GM21619 (cell line): ENCODE data around the gene TCF12.

Experiments used
- ATAC-seq: cut with Tn5 transposase; IDR thresholded peaks from one replicate; pipeline ENCODE4 v1.9.1; 2021; ENCODE audit not compliant: unreplicated experiment

TCF12 gene

DNA sequence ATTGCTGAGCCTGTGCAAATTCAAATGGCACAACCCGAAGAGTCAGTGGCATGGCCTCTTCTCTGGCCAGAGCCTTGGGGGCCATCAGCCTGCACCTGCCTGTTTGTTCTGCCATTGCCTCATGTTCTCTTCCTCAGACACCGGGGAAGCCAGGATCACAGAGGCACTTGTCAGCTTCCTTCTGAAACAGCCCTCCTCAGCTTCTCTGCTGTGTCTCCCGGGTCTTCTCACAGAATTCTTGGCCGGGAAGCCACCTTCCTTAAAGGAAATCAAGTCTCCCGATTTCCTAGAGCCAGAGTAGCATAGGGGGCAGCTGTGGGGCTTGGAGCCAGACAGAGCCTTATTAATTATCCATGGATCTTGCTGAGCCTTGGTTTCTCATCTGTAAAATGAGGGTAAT, 410.5 kb downstream of the TCF12 start:
- no peak for ATAC-seq

DNA sequence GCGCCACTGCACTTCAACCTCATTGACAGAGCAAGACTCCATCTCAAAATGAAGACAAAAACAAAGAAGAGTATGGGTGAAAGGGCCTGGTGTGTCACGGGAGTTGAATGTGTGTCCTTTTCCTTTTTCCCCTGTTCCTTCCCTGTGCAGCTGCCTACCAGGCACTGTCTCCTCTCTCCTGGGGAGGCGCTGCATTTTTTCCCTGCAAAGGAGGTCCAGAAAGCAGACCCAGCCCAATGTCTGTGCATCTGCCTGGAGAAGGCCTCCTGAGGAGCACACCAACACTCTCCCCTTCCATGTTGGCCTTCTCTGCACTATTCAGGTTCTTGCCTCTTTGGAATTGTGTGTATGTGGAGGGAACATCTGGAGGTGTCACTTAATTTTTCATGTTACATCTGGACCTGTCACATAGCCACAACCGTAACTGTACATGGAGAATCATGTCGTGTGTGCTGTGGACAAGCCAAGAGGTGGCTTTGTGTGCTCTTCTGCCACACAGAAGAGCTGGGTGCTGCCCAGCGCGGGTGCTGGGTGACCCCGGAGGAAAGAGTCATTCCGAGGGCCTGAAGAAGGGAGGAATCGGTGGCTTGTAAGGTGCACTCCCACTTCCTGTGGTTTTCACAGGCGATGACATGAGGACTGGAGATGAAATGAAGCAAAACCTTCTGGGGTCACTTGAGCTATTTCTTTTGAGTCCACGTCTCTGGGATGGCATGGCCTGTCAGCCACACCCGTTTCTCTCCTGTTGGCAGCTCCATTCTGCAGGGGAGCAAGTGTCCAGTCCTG, 411.3 kb downstream of the TCF12 start:
- no peak for ATAC-seq

DNA sequence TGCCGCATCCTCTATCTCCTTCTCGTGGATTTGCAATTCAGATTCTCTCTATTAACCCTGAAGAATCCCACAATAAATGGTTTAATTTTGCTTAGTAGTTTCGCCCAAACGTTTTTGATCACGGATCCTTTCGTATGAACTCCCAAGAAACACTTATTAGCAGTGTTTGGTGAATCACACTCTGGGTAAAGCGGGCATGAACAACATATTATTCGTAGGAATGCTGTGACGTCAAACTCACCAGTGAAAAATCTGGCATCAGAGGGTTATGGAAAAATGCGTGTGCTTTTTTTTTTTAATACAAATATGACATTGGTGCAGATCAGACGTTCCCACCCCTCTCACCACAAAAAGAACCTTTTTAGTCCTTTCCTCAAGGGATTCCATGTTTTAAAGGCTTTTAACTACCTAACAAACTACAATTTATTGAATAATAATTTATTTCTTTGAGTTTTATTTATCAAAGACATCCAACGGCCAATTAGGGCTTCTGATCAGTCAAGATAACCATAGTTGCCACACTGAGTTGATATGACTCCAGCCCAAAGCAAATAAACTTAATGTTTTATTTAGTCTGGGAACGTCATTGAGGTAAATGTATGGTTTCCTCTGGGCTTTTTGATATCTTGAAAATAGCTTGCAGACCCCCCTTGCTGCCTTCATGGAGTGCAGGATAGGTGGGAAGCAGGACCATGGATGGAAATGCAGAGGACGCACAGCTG, 412.3 kb downstream of the TCF12 start:
- no peak for ATAC-seq

DNA sequence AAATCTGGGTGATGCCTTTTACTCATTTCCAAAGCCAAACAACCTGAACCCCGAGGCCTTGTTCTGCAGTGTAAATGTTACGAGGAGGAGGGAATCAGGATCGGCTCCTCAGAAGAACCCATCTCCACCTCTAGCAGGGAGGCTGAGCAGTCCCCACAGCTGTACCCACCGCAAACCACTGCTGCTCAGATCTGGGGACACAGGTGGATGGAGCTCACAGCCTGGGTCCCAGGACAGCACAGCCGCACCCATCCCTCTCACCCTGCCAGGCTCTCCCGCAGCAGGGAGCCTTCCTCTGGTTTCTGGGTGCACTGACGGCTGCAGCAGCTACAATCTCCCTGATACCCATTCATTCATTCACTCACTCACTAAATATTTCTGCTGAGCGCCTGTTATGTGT, 413.9 kb downstream of the TCF12 start:
- no peak for ATAC-seq

DNA sequence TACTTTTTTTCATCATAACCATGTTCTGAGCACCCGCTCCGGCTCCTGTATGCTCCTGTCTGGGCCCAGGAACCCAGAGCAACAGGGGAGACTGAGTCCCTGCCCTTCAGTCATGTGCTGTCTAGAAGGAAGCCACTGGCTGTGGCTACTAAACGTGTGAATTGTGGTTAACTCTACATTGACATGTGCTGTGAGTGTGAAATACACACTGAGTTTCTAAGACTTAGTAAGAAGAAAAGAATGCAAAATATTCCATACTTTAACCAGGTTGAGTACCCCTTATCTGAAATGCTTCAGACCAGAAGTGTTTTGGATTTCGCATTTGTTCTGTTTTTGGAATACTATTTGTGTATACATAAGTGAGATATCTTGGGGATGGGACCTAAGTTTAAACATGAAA, 415.0 kb downstream of the TCF12 start:
- ATAC-seq: no peak

DNA sequence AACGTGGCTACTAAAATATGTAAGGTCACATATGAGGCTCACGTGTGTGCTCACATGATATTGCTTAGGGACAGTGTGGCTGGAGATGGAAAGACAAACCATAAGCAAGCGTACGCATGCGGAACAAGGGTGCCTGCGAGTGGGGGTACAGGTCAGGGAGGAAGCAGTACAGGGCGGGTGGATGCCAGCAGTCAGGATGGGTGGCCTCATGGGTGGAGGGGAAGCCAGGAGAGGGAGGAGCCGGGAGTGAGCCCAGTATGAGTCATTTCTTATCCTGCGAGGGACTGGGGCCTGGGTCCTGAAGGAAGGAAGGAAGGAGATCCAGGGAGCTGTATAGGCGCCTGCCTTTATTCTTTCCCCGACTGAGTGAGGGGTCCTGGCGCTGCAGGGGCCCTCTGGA, 415.8 kb downstream of the TCF12 start:
- no peak for ATAC-seq

DNA sequence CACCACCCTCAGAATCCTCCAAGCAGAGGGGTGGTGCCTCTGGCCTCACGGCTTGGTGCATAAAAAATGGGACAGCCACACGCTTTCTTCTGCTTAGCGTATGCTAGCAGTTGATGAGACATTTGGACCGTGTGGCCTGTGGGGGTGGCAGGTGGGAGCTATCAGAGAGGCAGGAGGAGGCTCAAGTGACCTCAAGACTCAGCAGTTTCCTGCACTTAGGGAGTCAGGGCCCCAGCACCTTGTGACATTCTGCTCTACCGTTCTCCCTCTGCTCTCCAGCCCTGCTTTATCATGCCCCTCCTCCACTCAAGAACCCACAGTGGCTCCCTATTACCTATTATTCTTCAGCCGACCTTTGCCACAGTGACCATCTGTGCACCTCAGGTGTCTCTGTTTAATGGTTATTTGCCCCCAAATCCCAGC, 416.9 kb downstream of the TCF12 start:
- no peak for ATAC-seq

DNA sequence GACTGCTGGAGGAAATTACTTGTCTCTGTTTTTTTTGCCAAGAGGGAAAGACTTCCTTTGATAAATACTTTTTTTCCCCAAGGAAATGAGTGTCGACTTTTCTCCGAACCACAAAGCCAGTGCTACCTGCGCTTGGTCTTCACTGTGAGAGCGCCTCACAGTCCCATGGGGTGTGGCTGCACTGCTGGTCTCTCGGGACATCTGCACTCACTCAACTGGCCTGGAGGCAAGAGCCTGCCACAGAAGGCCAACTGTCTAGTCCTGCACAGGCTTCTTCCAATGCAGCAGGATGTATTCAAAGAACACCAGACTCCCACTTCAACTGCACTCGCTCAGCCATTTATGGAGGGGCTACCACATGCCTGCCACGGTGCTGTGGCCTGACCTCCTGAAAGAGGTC, 417.3 kb downstream of the TCF12 start:
- ATAC-seq: no peak

DNA sequence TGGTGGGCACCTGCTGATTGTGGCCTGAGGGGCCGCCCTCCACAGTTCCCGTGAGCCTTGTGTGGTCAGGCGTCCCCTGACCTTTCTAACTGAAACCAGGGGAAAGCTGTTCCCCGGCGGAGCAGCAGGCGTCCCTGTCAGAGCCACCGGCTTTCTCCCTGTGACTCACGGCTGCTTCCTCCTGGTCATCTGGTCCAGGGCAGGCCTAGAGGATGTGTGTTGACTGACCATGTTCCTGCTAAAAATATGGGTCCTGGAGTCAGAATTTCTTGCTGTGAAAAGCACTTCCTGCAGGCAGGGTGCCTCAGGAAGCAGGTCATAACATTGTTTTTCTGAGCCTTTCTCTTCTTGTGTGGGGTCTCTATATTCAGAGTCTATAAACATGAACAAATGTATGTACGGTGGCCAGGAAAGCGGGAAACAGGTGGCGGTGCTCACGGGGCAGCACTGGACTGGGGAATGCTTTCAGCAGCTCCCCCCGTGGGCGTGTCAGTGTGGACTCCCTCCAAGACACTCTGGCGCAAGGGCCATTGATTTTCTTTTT, 419.5 kb downstream of the TCF12 start:
- no peak for ATAC-seq

DNA sequence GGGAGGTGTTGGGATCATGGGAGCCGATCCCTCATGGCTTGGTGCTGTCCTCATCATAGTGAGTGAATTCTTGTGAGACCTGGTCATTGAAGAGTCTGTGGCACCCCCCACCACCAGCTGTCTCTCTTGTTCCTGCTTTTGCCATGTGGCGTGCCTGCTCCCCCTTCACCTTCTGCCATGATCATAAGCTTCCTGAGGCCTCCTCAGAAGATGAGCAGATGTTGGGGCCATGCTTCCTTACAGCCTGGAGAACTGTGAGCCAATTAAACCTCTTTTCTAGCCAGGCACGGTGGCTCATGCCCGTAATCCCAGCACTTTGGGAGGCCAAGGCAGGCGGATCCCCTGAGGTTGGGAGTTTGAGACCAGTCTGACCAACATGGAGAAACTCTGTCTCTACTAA, 420.9 kb downstream of the TCF12 start:
- ATAC-seq: no peak
